HEK293 (cell line): ENCODE results near the gene TBC1D22A.

Experiments
- CTCF ChIA-PET: fragments of 350-600 bp; formaldehyde crosslinking; extraction: SDS; loops from one replicate; lab custom pipeline; 2021; ENCODE audit warnings: antibody characterized with exemption; lab: Yijun Ruan, JAX
- POLR2A ChIA-PET: fragments of 300-600 bp; formaldehyde crosslinking; extraction: SDS; loops from one replicate; lab custom pipeline; 2020; ENCODE audit warnings: antibody characterized with exemption, inconsistent platforms; lab: Yijun Ruan, JAX
- H3K27ac ChIP-seq: fragments of 200-500 bp; sonication (Bioruptor generic); 2 replicates; pipeline ENCODE4 v1.5.1; 2014; ENCODE audit warnings: low read depth, low read length, control low read depth, inconsistent platforms; ENCODE audit errors: extremely low read depth
- H3K36me3 ChIP-seq, 2 experiments: fragments of 200-500 bp in 1 of 2; sonication (Bioruptor generic) in 1 of 2; 1 replicate in 1 of 2; 2 replicates in 1 of 2; pipeline ENCODE4 v1.5.1; 2014 to 2017; ENCODE audit warnings: inconsistent platforms in 2 of 2, low read length in 2 of 2; ENCODE audit not compliant: control insufficient read depth in 2 of 2, insufficient read depth in 1 of 2
- H3K4me1 ChIP-seq: fragments of 200-500 bp; sonication (Bioruptor generic); 2 replicates; pipeline ENCODE4 v1.5.1; 2014; ENCODE audit warnings: mild to moderate bottlenecking, low read length, inconsistent platforms; ENCODE audit not compliant: control insufficient read depth, insufficient read depth
- H3K4me3 ChIP-seq: 2 replicates; pipeline ENCODE4 v1.5.1; 2011; ENCODE audit warnings: low read depth, mild to moderate bottlenecking, control low read depth, low read length, moderate library complexity
- H3K9me3 ChIP-seq: fragments of 200-500 bp; sonication (Bioruptor generic); 2 replicates; pipeline ENCODE4 v1.5.1; 2014; ENCODE audit warnings: low read depth, low read length, inconsistent platforms; ENCODE audit not compliant: control insufficient read depth, insufficient read depth
- BCL11B ChIP-seq: fragments of 450-650 bp; formaldehyde crosslinking; IDR thresholded peaks from 2 replicates; pipeline ENCODE4 v1.5.1; 2016; ENCODE audit warnings: low read depth, missing biosample characterization, missing genetic modification characterization
- HOXC10 ChIP-seq: sonication (generic); formaldehyde crosslinking; IDR thresholded peaks from 2 replicates; pipeline ENCODE4 v1.8.1; 2023; ENCODE audit warnings: mild to moderate bottlenecking, missing genetic modification reagents
- RBAK ChIP-seq: fragments of 450-650 bp; formaldehyde crosslinking; IDR thresholded peaks from 2 replicates; pipeline ENCODE4 v1.5.1; 2016; ENCODE audit warnings: missing biosample characterization, missing genetic modification characterization
- SCRT2 ChIP-seq: fragments of 450-650 bp; formaldehyde crosslinking; IDR thresholded peaks from 2 replicates; pipeline ENCODE4 v1.5.1; 2016; ENCODE audit warnings: missing biosample characterization, missing genetic modification characterization
- ZBTB8A ChIP-seq: fragments of 450-650 bp; formaldehyde crosslinking; IDR thresholded peaks from 2 replicates; pipeline ENCODE4 v1.5.1; 2016; ENCODE audit warnings: missing biosample characterization, missing genetic modification characterization
- ZNF155 ChIP-seq: fragments of 450-650 bp; formaldehyde crosslinking; IDR thresholded peaks from 2 replicates; pipeline ENCODE4 v1.5.1; 2016; ENCODE audit warnings: missing biosample characterization, missing genetic modification characterization
- ZNF157 ChIP-seq: fragments of 450-650 bp; formaldehyde crosslinking; IDR thresholded peaks from 2 replicates; pipeline ENCODE4 v1.5.1; 2016; ENCODE audit warnings: missing biosample characterization, missing genetic modification characterization
- ZNF169 ChIP-seq: fragments of 450-650 bp; formaldehyde crosslinking; IDR thresholded peaks from 2 replicates; pipeline ENCODE4 v1.5.1; 2016; ENCODE audit warnings: missing biosample characterization, missing genetic modification characterization
- ZNF174 ChIP-seq: fragments of 450-650 bp; formaldehyde crosslinking; IDR thresholded peaks from 2 replicates; pipeline ENCODE4 v1.5.0; 2017; ENCODE audit warnings: missing biosample characterization, mild to moderate bottlenecking, missing genetic modification characterization
- ZNF223 ChIP-seq: fragments of 450-650 bp; formaldehyde crosslinking; IDR thresholded peaks from 2 replicates; pipeline ENCODE4 v1.5.1; 2016; ENCODE audit warnings: missing biosample characterization, missing genetic modification characterization
- ZNF24 ChIP-seq: fragments of 450-650 bp; formaldehyde crosslinking; IDR thresholded peaks from 2 replicates; pipeline ENCODE4 v1.5.1; 2016; ENCODE audit warnings: missing biosample characterization, missing genetic modification characterization
- ZNF274 ChIP-seq, 2 experiments: fragments of 200-500 bp in 1 of 2; fragments of 450-650 bp in 1 of 2; sonication (Bioruptor generic) in 1 of 2; formaldehyde crosslinking in 1 of 2; IDR thresholded peaks; 2 replicates each; pipeline versions ENCODE4 v1.5.1 to v1.6.1; 2014 to 2016; ENCODE audit warnings: borderline replicate concordance in 1 of 2, inconsistent platforms in 1 of 2, low read length in 1 of 2, missing biosample characterization in 1 of 2, missing genetic modification characterization in 1 of 2
- ZNF341 ChIP-seq: fragments of 450-650 bp; formaldehyde crosslinking; IDR thresholded peaks from 2 replicates; pipeline ENCODE4; 2016; ENCODE audit warnings: low read depth, missing biosample characterization, missing genetic modification characterization
- ZNF529 ChIP-seq: fragments of 450-650 bp; formaldehyde crosslinking; IDR thresholded peaks from 2 replicates; pipeline ENCODE4 v1.5.1; 2017; ENCODE audit warnings: missing genetic modification characterization, missing biosample characterization; ENCODE audit not compliant: insufficient replicate concordance
- ZNF747 ChIP-seq: fragments of 450-650 bp; formaldehyde crosslinking; IDR thresholded peaks from 2 replicates; pipeline ENCODE4 v1.5.1; 2016; ENCODE audit warnings: missing biosample characterization, missing genetic modification characterization
- TF ChIP-seq, protein P1 (sequence below): fragments of 450-650 bp; formaldehyde crosslinking; IDR thresholded peaks from 2 replicates; pipeline ENCODE4 v1.5.1; 2016; ENCODE audit warnings: missing biosample characterization, missing genetic modification characterization
- TF ChIP-seq, protein P2 (sequence below): fragments of 450-650 bp; formaldehyde crosslinking; IDR thresholded peaks from 2 replicates; pipeline ENCODE4 v1.5.1; 2016; ENCODE audit warnings: missing biosample characterization, missing genetic modification characterization
- TF ChIP-seq, protein P3 (sequence below): fragments of 450-650 bp; formaldehyde crosslinking; conservative IDR thresholded peaks from 2 replicates; pipeline ENCODE4 v1.5.1; 2016; ENCODE audit warnings: low read depth, missing biosample characterization, missing genetic modification characterization
- TF ChIP-seq, protein P4 (sequence below): fragments of 450-650 bp; formaldehyde crosslinking; IDR thresholded peaks from 2 replicates; pipeline ENCODE4 v1.5.1; 2016; ENCODE audit warnings: missing biosample characterization, missing genetic modification characterization
- TF ChIP-seq, protein P5 (sequence below): fragments of 450-650 bp; formaldehyde crosslinking; IDR thresholded peaks from 2 replicates; pipeline ENCODE4 v1.5.1; 2017; ENCODE audit warnings: missing biosample characterization, missing genetic modification characterization
- TF ChIP-seq, protein P6 (sequence below): fragments of 450-650 bp; formaldehyde crosslinking; IDR thresholded peaks from 2 replicates; pipeline ENCODE4 v1.5.1; 2016; ENCODE audit warnings: missing biosample characterization, missing genetic modification characterization

The TBC1D22A gene

DNA sequence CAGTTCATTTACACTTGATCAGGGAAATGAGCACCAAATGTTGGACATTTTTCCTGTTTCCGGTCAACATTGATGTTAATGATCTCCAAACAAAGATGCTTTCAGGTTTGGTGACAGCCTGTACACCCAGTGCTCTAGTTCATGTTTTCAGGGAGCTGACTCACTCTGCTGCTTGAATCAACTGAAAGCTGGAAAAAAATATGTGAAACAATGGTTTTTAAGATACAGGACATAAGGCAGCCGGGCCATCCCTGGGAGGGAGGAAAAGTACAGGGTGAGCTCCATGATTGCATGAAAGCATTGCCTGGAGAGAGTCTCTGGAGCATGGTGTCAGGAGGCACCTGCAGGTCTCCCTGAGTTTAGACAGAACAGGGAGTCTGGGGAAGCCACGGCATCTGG is 259.6 kb downstream of the TBC1D22A start (continued):
- TF ChIP-seq, protein P1, sequence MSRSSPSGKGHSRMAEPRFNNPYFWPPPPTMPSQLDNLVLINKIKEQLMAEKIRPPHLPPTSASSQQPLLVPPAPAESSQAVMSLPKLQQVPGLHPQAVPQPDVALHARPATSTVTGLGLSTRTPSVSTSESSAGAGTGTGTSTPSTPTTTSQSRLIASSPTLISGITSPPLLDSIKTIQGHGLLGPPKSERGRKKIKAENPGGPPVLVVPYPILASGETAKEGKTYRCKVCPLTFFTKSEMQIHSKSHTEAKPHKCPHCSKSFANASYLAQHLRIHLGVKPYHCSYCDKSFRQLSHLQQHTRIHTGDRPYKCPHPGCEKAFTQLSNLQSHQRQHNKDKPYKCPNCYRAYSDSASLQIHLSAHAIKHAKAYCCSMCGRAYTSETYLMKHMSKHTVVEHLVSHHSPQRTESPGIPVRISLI (tag by site-specific recombination), result no peak
- no peak for TF ChIP-seq ZNF747 (tag by site-specific recombination)
- TF ChIP-seq ZNF174 (tag by site-specific recombination), result no peak

DNA sequence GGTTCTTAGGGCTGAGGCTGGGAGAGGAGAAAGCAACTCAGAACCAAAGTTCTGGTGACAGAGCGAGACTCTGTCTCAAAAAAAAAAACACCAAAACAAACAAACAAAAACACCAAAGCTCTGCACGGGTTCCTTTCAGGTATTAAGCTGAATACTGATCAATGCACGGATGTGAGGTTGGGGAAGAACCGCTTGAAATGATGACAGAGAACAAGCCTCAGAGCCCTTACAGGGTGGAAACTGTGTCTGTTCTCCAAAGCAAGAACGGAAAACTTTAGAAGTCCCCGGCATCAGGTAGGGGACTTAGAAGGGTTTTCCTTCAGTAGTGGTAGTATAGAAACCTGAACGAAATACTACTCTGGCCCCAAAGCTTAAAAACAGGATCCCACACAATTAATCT is 260.0 kb downstream of the TBC1D22A start:
- no peak overlapping the region for H3K4me3 ChIP-seq
- no peaks in the 10 kb centered on the region for H3K4me1 ChIP-seq
- CTCF ChIA-PET, result no interaction called here
- H3K36me3 ChIP-seq, result no peaks in the 10 kb centered on the region
- H3K27ac ChIP-seq, result no peak overlapping the region
- POLR2A ChIA-PET, result no interaction called here
- H3K9me3 ChIP-seq, result no peaks in the 10 kb centered on the region
- TF ChIP-seq ZNF155 (tag by site-specific recombination) (no peak), ZNF24 (tag by site-specific recombination) (no peak), HOXC10 (CRISPR knock-in tag) (no peak), RBAK (tag by site-specific recombination) (no peak), ZNF223 (tag by site-specific recombination) (no peak), ZNF169 (no peak), BCL11B (no peak), SCRT2 (no peak), ZNF157 (tag by site-specific recombination) (no peak), ZNF341 (tag by site-specific recombination) (no peak), ZNF529 (tag by site-specific recombination) (no peak), ZNF274 (IDR thresholded peaks at IDR 0.05; ENCODE audit: low read length) (no peak), ZNF274 (tag by site-specific recombination; IDR thresholded peaks at IDR 0.05; ENCODE audit: borderline replicate concordance) (no peak), ZBTB8A (no peak)
- TF ChIP-seq, protein P2, sequence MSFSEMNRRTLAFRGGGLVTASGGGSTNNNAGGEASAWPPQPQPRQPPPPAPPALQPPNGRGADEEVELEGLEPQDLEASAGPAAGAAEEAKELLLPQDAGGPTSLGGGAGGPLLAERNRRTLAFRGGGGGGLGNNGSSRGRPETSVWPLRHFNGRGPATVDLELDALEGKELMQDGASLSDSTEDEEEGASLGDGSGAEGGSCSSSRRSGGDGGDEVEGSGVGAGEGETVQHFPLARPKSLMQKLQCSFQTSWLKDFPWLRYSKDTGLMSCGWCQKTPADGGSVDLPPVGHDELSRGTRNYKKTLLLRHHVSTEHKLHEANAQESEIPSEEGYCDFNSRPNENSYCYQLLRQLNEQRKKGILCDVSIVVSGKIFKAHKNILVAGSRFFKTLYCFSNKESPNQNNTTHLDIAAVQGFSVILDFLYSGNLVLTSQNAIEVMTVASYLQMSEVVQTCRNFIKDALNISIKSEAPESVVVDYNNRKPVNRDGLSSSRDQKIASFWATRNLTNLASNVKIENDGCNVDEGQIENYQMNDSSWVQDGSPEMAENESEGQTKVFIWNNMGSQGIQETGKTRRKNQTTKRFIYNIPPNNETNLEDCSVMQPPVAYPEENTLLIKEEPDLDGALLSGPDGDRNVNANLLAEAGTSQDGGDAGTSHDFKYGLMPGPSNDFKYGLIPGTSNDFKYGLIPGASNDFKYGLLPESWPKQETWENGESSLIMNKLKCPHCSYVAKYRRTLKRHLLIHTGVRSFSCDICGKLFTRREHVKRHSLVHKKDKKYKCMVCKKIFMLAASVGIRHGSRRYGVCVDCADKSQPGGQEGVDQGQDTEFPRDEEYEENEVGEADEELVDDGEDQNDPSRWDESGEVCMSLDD (tag by site-specific recombination), result no peak
- TF ChIP-seq, protein P3, sequence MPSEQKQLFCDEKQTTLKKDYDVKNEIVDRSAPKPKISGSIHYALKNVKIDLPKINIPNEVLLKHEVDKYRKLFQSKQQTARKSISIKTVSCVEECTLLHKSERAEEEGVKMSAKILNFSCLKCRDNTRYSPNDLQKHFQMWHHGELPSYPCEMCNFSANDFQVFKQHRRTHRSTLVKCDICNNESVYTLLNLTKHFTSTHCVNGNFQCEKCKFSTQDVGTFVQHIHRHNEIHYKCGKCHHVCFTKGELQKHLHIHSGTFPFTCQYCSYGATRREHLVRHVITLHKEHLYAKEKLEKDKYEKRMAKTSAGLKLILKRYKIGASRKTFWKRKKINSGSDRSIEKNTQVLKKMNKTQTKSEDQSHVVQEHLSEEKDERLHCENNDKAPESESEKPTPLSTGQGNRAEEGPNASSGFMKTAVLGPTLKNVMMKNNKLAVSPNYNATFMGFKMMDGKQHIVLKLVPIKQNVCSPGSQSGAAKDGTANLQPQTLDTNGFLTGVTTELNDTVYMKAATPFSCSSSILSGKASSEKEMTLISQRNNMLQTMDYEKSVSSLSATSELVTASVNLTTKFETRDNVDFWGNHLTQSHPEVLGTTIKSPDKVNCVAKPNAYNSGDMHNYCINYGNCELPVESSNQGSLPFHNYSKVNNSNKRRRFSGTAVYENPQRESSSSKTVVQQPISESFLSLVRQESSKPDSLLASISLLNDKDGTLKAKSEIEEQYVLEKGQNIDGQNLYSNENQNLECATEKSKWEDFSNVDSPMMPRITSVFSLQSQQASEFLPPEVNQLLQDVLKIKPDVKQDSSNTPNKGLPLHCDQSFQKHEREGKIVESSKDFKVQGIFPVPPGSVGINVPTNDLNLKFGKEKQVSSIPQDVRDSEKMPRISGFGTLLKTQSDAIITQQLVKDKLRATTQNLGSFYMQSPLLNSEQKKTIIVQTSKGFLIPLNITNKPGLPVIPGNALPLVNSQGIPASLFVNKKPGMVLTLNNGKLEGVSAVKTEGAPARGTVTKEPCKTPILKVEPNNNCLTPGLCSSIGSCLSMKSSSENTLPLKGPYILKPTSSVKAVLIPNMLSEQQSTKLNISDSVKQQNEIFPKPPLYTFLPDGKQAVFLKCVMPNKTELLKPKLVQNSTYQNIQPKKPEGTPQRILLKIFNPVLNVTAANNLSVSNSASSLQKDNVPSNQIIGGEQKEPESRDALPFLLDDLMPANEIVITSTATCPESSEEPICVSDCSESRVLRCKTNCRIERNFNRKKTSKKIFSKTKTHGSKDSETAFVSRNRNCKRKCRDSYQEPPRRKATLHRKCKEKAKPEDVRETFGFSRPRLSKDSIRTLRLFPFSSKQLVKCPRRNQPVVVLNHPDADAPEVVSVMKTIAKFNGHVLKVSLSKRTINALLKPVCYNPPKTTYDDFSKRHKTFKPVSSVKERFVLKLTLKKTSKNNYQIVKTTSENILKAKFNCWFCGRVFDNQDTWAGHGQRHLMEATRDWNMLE, result no peak
- TF ChIP-seq, protein P4, sequence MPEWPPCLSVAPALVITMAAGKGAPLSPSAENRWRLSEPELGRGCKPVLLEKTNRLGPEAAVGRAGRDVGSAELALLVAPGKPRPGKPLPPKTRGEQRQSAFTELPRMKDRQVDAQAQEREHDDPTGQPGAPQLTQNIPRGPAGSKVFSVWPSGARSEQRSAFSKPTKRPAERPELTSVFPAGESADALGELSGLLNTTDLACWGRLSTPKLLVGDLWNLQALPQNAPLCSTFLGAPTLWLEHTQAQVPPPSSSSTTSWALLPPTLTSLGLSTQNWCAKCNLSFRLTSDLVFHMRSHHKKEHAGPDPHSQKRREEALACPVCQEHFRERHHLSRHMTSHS (tag by site-specific recombination), result no peak
- TF ChIP-seq, protein P5, sequence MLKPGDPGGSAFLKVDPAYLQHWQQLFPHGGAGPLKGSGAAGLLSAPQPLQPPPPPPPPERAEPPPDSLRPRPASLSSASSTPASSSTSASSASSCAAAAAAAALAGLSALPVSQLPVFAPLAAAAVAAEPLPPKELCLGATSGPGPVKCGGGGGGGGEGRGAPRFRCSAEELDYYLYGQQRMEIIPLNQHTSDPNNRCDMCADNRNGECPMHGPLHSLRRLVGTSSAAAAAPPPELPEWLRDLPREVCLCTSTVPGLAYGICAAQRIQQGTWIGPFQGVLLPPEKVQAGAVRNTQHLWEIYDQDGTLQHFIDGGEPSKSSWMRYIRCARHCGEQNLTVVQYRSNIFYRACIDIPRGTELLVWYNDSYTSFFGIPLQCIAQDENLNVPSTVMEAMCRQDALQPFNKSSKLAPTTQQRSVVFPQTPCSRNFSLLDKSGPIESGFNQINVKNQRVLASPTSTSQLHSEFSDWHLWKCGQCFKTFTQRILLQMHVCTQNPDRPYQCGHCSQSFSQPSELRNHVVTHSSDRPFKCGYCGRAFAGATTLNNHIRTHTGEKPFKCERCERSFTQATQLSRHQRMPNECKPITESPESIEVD (tag by site-specific recombination), result no peak
- TF ChIP-seq, protein P6, sequence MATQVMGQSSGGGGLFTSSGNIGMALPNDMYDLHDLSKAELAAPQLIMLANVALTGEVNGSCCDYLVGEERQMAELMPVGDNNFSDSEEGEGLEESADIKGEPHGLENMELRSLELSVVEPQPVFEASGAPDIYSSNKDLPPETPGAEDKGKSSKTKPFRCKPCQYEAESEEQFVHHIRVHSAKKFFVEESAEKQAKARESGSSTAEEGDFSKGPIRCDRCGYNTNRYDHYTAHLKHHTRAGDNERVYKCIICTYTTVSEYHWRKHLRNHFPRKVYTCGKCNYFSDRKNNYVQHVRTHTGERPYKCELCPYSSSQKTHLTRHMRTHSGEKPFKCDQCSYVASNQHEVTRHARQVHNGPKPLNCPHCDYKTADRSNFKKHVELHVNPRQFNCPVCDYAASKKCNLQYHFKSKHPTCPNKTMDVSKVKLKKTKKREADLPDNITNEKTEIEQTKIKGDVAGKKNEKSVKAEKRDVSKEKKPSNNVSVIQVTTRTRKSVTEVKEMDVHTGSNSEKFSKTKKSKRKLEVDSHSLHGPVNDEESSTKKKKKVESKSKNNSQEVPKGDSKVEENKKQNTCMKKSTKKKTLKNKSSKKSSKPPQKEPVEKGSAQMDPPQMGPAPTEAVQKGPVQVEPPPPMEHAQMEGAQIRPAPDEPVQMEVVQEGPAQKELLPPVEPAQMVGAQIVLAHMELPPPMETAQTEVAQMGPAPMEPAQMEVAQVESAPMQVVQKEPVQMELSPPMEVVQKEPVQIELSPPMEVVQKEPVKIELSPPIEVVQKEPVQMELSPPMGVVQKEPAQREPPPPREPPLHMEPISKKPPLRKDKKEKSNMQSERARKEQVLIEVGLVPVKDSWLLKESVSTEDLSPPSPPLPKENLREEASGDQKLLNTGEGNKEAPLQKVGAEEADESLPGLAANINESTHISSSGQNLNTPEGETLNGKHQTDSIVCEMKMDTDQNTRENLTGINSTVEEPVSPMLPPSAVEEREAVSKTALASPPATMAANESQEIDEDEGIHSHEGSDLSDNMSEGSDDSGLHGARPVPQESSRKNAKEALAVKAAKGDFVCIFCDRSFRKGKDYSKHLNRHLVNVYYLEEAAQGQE (tag by site-specific recombination), result no peak
